VCaP (cell line): ENCODE measurements around the gene LRCH4.

Source experiments
- H3K27ac ChIP-seq: fragments of 450-650 bp; 2 replicates; pipeline ENCODE4 v1.5.1; 2017
- CTCF ChIP-seq: fragments of 450-650 bp; conservative IDR thresholded peaks from 2 replicates; pipeline ENCODE4 v1.5.1; 2017; ENCODE audit warnings: mild to moderate bottlenecking, moderate library complexity

Gene LRCH4

GRCh38 chr7:100626055-100626454 is 40.1 kb upstream of the LRCH4 start:
- peak overlapping the region; percentile 70; the same call in 1 of the 2 replicates for H3K27ac ChIP-seq
- TF ChIP-seq CTCF = no peak

GRCh38 chr7:100623951-100624824 is 38.3 kb upstream of the LRCH4 start:
- no peak overlapping the region for H3K27ac ChIP-seq
- no peak for TF ChIP-seq CTCF

GRCh38 chr7:100621554-100621953 is 35.6 kb upstream of the LRCH4 start:
- H3K27ac ChIP-seq = no peak overlapping the region
- no peak for TF ChIP-seq CTCF

- H3K27ac ChIP-seq = no peak overlapping the region
- TF ChIP-seq CTCF = no peak
Measured at GRCh38 chr7:100620804-100621203, 34.9 kb upstream of the LRCH4 start.

- TF ChIP-seq CTCF = no peak
- no peak overlapping the region for H3K27ac ChIP-seq
Measured at GRCh38 chr7:100620239-100620638, 34.3 kb upstream of the LRCH4 start.

- no peak overlapping the region for H3K27ac ChIP-seq
- no peak for TF ChIP-seq CTCF
Measured at GRCh38 chr7:100614308-100614861, 28.5 kb upstream of the LRCH4 start.

GRCh38 chr7:100613412-100614175 is 27.7 kb upstream of the LRCH4 start:
- no peak for TF ChIP-seq CTCF
- no peak overlapping the region; the same call in 1 of the 2 replicates for H3K27ac ChIP-seq
